ENCODE data around the gene DGKD. TPM values are rescaled to one million over a fixed set of nuclear protein-coding genes. Genes with fewer than 3 reads are reported as not detected.

DGKD gene
- total and polyA plus RNA-seq, 10 of the 15 experiments (the other 5 are each of a cell fraction or from before 2014, with no cell fraction given) = 2.7 to 81.9 (median 27.0) TPM

- H3K9me3 ChIP-seq (replicated peaks; ENCODE audit: control insufficient read depth, insufficient read depth, low read length) = no peaks in the 10 kb centered on the region
- FAIRE-seq (no peak), DNase-seq (ENCODE audit: low read depth, low spot score) (no peak), ATAC-seq (no peak)
- POLR2A ChIA-PET = interaction anchor here (0.9 kb wide), 1 partner anchor 10 kb away, joined by 3 read pairs; no protein-coding TSS in a partner anchor
- in situ Hi-C loops (cut with MboI) = no loop called here
- no TSS peak for BruUV-seq (replicated peaks)
- H2AFZ ChIP-seq (ENCODE audit: control insufficient read depth, low read depth, low read length) = no peak overlapping the region
- H3K79me2 ChIP-seq (ENCODE audit: control insufficient read depth, insufficient read depth, low read length) = no peaks in the 10 kb centered on the region
- H3K9ac ChIP-seq (ENCODE audit: control insufficient read depth, insufficient read depth, low read length) = no peak overlapping the region
- H4K20me1 ChIP-seq (ENCODE audit: control insufficient read depth, insufficient read depth) = no peaks in the 10 kb centered on the region
- no peak overlapping the region for H3K4me2 ChIP-seq (ENCODE audit: control insufficient read depth, insufficient read depth)
- no peak overlapping the region for H3K27ac ChIP-seq (ENCODE audit: control insufficient read depth, insufficient read depth)
- no peak overlapping the region for H3K4me3 ChIP-seq
- no peaks in the 10 kb centered on the region for H3K4me1 ChIP-seq (ENCODE audit: control insufficient read depth, insufficient read depth, low read length)
- CTCF ChIA-PET = no interaction called here
- RAD21 ChIA-PET (ENCODE audit: unreplicated experiment) = no interaction called here
- intact Hi-C loops (cut with micrococcal nuclease; ENCODE audit: unreplicated experiment) = no loop called here
- no peaks in the 10 kb centered on the region for H3K27me3 ChIP-seq (replicated peaks in 1 of 2; ENCODE audit: control insufficient read depth in 2 of 2, insufficient read depth in 2 of 2, low read length in 1 of 2)
- 88% methylated on average over 22 of the region's 22 CpGs for WGBS (ENCODE audit: insufficient coverage, insufficient replicate concordance, low lambda C conversion rate, missing lambda C conversion rate)
- SMC1A ChIA-PET (ENCODE audit: uncharacterized antibody, unreplicated experiment) = no interaction called here
- TF ChIP-seq ATF7 (IDR thresholded peaks at IDR 0.05; ENCODE audit: low read depth) = no peak
- no peak for TF ChIP-seq ETV6 (conservative IDR thresholded peaks at IDR 0.05 in 1 of 2, IDR thresholded peaks at IDR 0.05 in 1 of 2; ENCODE audit: borderline replicate concordance in 1 of 2, low read depth in 1 of 2)
- no peak for TF ChIP-seq EP300 (IDR thresholded peaks at IDR 0.05; ENCODE audit: borderline replicate concordance in 1 of 2, control insufficient read depth in 1 of 2, low read depth in 2 of 2, low read length in 2 of 2)
- no peak for TF ChIP-seq SRF (IDR thresholded peaks at IDR 0.05; ENCODE audit: low read depth in 2 of 2, low read length in 2 of 2)
- TF ChIP-seq ZBED1 (IDR thresholded peaks at IDR 0.05; ENCODE audit: borderline replicate concordance) = no peak
- no peak for TF ChIP-seq GATAD2B (conservative IDR thresholded peaks at IDR 0.05; ENCODE audit: low read depth)
- TF ChIP-seq NFIC (IDR thresholded peaks at IDR 0.05; ENCODE audit: low read depth, low read length) = no peak
- no peak for TF ChIP-seq HCFC1 (IDR thresholded peaks at IDR 0.05; ENCODE audit: low read length)
- no peak for TF ChIP-seq YBX1 (IDR thresholded peaks at IDR 0.05)
- no peak for TF ChIP-seq ZNF592 (IDR thresholded peaks at IDR 0.05)
- no peak for TF ChIP-seq TCF12 (IDR thresholded peaks at IDR 0.05; ENCODE audit: low read depth, low read length)
- no peak for TF ChIP-seq FOXM1 (IDR thresholded peaks at IDR 0.05; ENCODE audit: low read depth, low read length)
- no peak for TF ChIP-seq PAX5 (IDR thresholded peaks at IDR 0.05; ENCODE audit: borderline replicate concordance, low read depth, low read length)
- peaks cover 2% of the 10 kb centered on the region in 2 experiments; a peak in 2 of 4 replicates for H3K36me3 ChIP-seq (ENCODE audit: control insufficient read depth in 2 of 2, insufficient read depth in 2 of 2, low read length in 1 of 2)
These were observed 120.2 kb downstream of the DGKD start for GRCh38 chr2:233474308-233475160.
